HepG2 (cell line): ENCODE measurements around the gene RBM19. TPM values are rescaled to one million over a fixed set of nuclear protein-coding genes. Genes with fewer than 3 reads are reported as not detected.

Experiments
- ATAC-seq: fragments of 200-7000 bp; cut with Tn5 transposase; 3 replicates; pipeline ENCODE4 v1.9.1; 2020; ENCODE audit warnings: mild to moderate bottlenecking, moderate library complexity
- BruUV-seq: library from RNA; stranded (reverse); fragments of 400-500 nt; replicated peaks from 2 replicates; lab custom pipeline; 2021; lab: Mats Ljungman, UMichigan
- CTCF ChIA-PET: fragments of 300-600 bp; formaldehyde crosslinking; extraction: SDS; loops from one replicate; lab custom pipeline; 2021; ENCODE audit warnings: low total read pairs, inconsistent platforms, low intra/inter-chr PET ratio; lab: Yijun Ruan, JAX
- POLR2A ChIA-PET: fragments of 350-600 bp; sonication (Branson Sonifier 250); formaldehyde crosslinking; loops from one replicate; lab custom pipeline; 2020; ENCODE audit warnings: antibody characterized with exemption, inconsistent platforms; lab: Yijun Ruan, JAX
- DNase-seq: peaks from one replicate; pipeline ENCODE4 v3.0.0-alpha.2; 2015; ENCODE audit warnings: low spot score
- FAIRE-seq: peaks from 3 replicates; lab custom pipeline; 2011; peaks lifted over from hg19 to GRCh38; lab: Jason Lieb, UNC
- H2AFZ ChIP-seq: one replicate; pipeline ENCODE4 v1.6.1; 2011; ENCODE audit warnings: low read length, inconsistent platforms
- H3K27ac ChIP-seq: fragments of 300-600 bp; 3 replicates; pipeline ENCODE4 v1.8.0; 2011; ENCODE audit warnings: mixed run types, mild to moderate bottlenecking, mixed read lengths, low read length, inconsistent platforms; ENCODE audit not compliant: insufficient read depth; ENCODE audit errors: extremely low read length
- H3K27me3 ChIP-seq, 2 experiments: fragments of 200-600 bp in 1 of 2; 2 replicates in 1 of 2; 3 replicates in 1 of 2; pipeline versions ENCODE4 v1.6.0 to v1.8.0; 2011; ENCODE audit warnings: low read length in 2 of 2, mild to moderate bottlenecking in 2 of 2, moderate library complexity in 2 of 2, inconsistent platforms in 1 of 2; ENCODE audit not compliant: insufficient read depth in 2 of 2, control insufficient read depth in 1 of 2
- H3K36me3 ChIP-seq, 2 experiments: fragments of 200-600 bp in 1 of 2; replicated peaks in 1 of 2; 2 replicates in 1 of 2; 3 replicates in 1 of 2; pipeline versions ENCODE4 v1.5.1 to v1.8.0; 2011; ENCODE audit warnings: low read length in 2 of 2, inconsistent platforms in 1 of 2; ENCODE audit not compliant: insufficient read depth in 2 of 2, control insufficient read depth in 1 of 2
- H3K4me1 ChIP-seq: 2 replicates; pipeline ENCODE4 v1.5.1; 2012; ENCODE audit warnings: low read length, inconsistent platforms; ENCODE audit not compliant: insufficient read depth
- H3K4me2 ChIP-seq: 2 replicates; pipeline ENCODE4 v1.6.0; 2011; ENCODE audit warnings: low read depth, low read length, inconsistent platforms
- H3K4me3 ChIP-seq, 3 experiments: fragments of 200-600 bp in 1 of 3; sonication (generic), shearing (Covaris generic) in 1 of 3; replicated peaks in 1 of 3; 2 replicates each; pipeline ENCODE4 v1.5.1; 2011 to 2016; ENCODE audit warnings: low read length in 3 of 3, inconsistent platforms in 2 of 3, low read depth in 2 of 3, mild to moderate bottlenecking in 2 of 3, control low read depth in 1 of 3, mixed read lengths in 1 of 3; ENCODE audit not compliant: insufficient read depth in 1 of 3
- H3K79me2 ChIP-seq: one replicate; pipeline ENCODE4 v1.6.1; 2011; ENCODE audit warnings: low read length, inconsistent platforms; ENCODE audit not compliant: insufficient read depth
- H3K9ac ChIP-seq: 2 replicates; pipeline ENCODE4 v1.6.0; 2011; ENCODE audit warnings: mild to moderate bottlenecking, low read depth, low read length, inconsistent platforms; ENCODE audit not compliant: insufficient read depth
- H3K9me3 ChIP-seq: 2 replicates; pipeline ENCODE4 v1.5.1; 2012; ENCODE audit warnings: mild to moderate bottlenecking, low read length
- H4K20me1 ChIP-seq: 2 replicates; pipeline ENCODE4 v1.6.0; 2011; ENCODE audit warnings: inconsistent platforms, mild to moderate bottlenecking, low read length, moderate library complexity; ENCODE audit not compliant: insufficient read depth
- CTCF ChIP-seq: sonication (generic); formaldehyde crosslinking; IDR thresholded peaks from 2 replicates; pipeline ENCODE4 v1.5.0; 2020; ENCODE audit warnings: mild to moderate bottlenecking, missing genetic modification reagents, moderate library complexity
- WGBS: methylation state at CpG from one replicate; pipeline ENCODE4 v1.1.6; 2017; ENCODE audit warnings: low lambda C conversion rate; 5-methylcytosine and 5-hydroxymethylcytosine counted together
- in situ Hi-C: cut with HindIII; loops from 2 replicates; pipeline ENCODE4 v1.10.0; 2017; ENCODE audit warnings: low pct_unique_long_range_greater_than_20kb; ENCODE audit not compliant: extremely low pct_ligation_motif_present
- intact Hi-C: fragments of 100-400 bp; cut with micrococcal nuclease; formaldehyde crosslinking; loops from one replicate; pipeline ENCODE4 v1.10.0; 2022; ENCODE audit not compliant: unreplicated experiment
- polyA plus RNA-seq, 8 experiments: library from polyadenylated mRNA; depleted of rRNA in 3 of 8; stranded (reverse) in 7 of 8; unstranded in 1 of 8; fragments of >200 nt; fragmentation: Illumina TruSeq in 4 of 8; extraction: Trizol in 4 of 8; gene quantifications; 2 replicates each; pipeline versions ENCODE4 v1.2.1 to v1.2.3, GENCODE V29; 2011 to 2016; ENCODE audit warnings: low read depth in 4 of 8, missing spikeins in 1 of 8, mixed read lengths in 1 of 8; ENCODE audit not compliant: insufficient read depth in 1 of 8
- total RNA-seq, 5 experiments: library from RNA; depleted of rRNA; stranded (reverse); fragments of >200 nt; fragmentation: Illumina TruSeq; extraction: Trizol; gene quantifications; 2 replicates each; pipeline ENCODE4 v1.2.3, GENCODE V29; 2016; ENCODE audit warnings: low read depth in 1 of 5
- TF ChIP-seq, protein P1 (sequence below): sonication (generic); formaldehyde crosslinking; IDR thresholded peaks from 2 replicates; pipeline ENCODE4 v1.9.0; 2021; ENCODE audit warnings: missing genetic modification reagents, borderline replicate concordance

Gene RBM19
- total and polyA plus RNA-seq, 2 of the 13 experiments (the other 11 are each of a cell fraction or from before 2014, with no cell fraction given) = 19.3 to 32.2 TPM

DNA sequence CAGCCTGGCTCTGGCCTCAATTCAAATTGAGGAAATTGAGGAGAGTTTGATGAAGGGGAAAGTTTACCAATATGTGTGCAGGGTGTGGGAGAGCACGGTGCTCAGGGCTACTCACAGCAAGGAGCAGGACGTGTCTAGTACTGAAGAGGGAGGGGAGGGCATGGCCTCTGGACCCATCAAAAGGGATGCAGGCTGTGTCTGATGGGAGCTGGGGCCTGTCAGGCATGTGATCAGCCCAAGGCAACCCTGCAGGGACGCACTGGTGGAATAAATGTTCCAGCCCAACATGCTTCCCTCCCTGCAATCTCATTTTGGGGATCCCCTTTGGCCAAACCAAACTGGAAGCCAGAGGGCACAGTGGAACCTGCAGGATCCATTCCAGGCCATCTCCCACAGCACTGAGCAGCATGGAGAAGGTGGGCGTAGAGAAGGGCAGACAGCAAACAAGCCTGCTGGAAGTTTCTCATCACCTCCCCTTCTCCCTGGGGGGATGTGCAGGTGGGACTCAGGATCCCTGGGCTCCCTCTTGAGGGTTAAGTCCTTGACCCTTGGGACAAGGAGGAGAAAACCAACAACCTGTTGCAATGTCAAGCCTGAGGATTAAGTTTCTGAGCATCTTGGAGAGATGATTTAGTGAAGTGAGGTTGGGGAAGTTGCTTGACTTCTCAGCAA, 17.8 kb upstream of the RBM19 start:
- Histone ChIP-seq H4K20me1 (no peaks in the 10 kb centered on the region), H3K4me2 (no peak overlapping the region), H3K36me3 (no peaks in the 10 kb centered on the region), H3K9ac (no peak overlapping the region), H3K4me1 (peaks cover 49% of the 10 kb centered on the region), H3K27me3 (no peaks in the 10 kb centered on the region), H3K79me2 (no peaks in the 10 kb centered on the region), H3K4me3 (no peak overlapping the region), H3K27ac (no peak overlapping the region), H2AFZ (no peak overlapping the region), H3K9me3 (no peaks in the 10 kb centered on the region)
- ChIA-PET CTCF (no interaction called here), POLR2A (no interaction called here)
- no TSS peak for BruUV-seq
- TF ChIP-seq, protein P1, sequence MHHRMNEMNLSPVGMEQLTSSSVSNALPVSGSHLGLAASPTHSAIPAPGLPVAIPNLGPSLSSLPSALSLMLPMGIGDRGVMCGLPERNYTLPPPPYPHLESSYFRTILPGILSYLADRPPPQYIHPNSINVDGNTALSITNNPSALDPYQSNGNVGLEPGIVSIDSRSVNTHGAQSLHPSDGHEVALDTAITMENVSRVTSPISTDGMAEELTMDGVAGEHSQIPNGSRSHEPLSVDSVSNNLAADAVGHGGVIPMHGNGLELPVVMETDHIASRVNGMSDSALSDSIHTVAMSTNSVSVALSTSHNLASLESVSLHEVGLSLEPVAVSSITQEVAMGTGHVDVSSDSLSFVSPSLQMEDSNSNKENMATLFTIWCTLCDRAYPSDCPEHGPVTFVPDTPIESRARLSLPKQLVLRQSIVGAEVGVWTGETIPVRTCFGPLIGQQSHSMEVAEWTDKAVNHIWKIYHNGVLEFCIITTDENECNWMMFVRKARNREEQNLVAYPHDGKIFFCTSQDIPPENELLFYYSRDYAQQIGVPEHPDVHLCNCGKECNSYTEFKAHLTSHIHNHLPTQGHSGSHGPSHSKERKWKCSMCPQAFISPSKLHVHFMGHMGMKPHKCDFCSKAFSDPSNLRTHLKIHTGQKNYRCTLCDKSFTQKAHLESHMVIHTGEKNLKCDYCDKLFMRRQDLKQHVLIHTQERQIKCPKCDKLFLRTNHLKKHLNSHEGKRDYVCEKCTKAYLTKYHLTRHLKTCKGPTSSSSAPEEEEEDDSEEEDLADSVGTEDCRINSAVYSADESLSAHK (CRISPR knock-in tag) = no peak
- TF ChIP-seq CTCF (CRISPR knock-in tag) = 0 out of 2 replicates have a peak, but pooled peaks have one; percentile 3
- FAIRE-seq = no peak
- in situ Hi-C loops = loop anchor here (10.0 to 25.0 kb wide), 4 partner anchors 231 to 1928 kb away; no protein-coding TSS in a partner anchor
- no peak for ATAC-seq
- no peak for DNase-seq
- WGBS = 0% methylated on average over 2 of the region's 4 CpGs
- intact Hi-C loops = no loop called here
